ENCODE results near the gene STX17. TPM values are rescaled to one million over a fixed set of nuclear protein-coding genes. Genes with fewer than 3 reads are reported as not detected.
A peak's percentile ranks its signal among the peaks of the same experiment; 100 is the strongest.

STX17 gene
- polyA plus RNA-seq, 6 donors from 2014 or later = 9.4 to 26.9 (median 21.8) TPM

- peaks cover 3 to 9% (median 5%) of the 10 kb centered on the region in 3 donors for H3K4me1 Mint-ChIP-seq
- no peak overlapping the region for H3K4me3 Mint-ChIP-seq
- no peaks in the 10 kb centered on the region for H3K27me3 Mint-ChIP-seq
- ATAC-seq (ENCODE audit: low read depth in 2 of 2) (no peak), DNase-seq (no peak)
- H3K36me3 Mint-ChIP-seq = peaks cover 50 to 56% of the 10 kb centered on the region in 2 donors
- peak overlapping the region in 4 of 6 donors; percentile 16 to 73 (median 54) for H3K27ac Mint-ChIP-seq
- peaks cover 3 to 14% (median 6%) of the 10 kb centered on the region in 7 donors for H3K9me3 Mint-ChIP-seq
These were observed 92.4 kb downstream of the STX17 start for GRCh38 chr9:99998866-99999265.

GRCh38 chr9:99999797-100000196 is 93.3 kb downstream of the STX17 start:
- no peak for DNase-seq
- H3K36me3 Mint-ChIP-seq = peaks cover 55 to 56% of the 10 kb centered on the region in 2 donors
- peaks cover 0 to 6% (median 3%) of the 10 kb centered on the region in 7 donors for H3K9me3 Mint-ChIP-seq
- H3K4me1 Mint-ChIP-seq = peaks cover 2 to 10% (median 2%) of the 10 kb centered on the region in 3 donors
- H3K27me3 Mint-ChIP-seq = no peaks in the 10 kb centered on the region
- H3K4me3 Mint-ChIP-seq = no peak overlapping the region
- peak overlapping the region in 2 of 6 donors; percentile 51 to 86 for H3K27ac Mint-ChIP-seq
- no peak for ATAC-seq (ENCODE audit: low read depth in 2 of 2)

- DNase-seq = peak; percentile 37
- Mint-ChIP-seq H3K4me3 (no peak overlapping the region), H3K4me1 (peaks cover 0 to 8% (median 6%) of the 10 kb centered on the region in 3 donors), H3K27me3 (no peaks in the 10 kb centered on the region), H3K36me3 (peaks cover 24 to 48% of the 10 kb centered on the region in 2 donors), H3K27ac (no peak overlapping the region), H3K9me3 (peaks cover 2 to 9% (median 6%) of the 10 kb centered on the region in 7 donors)
- peak; percentile 38 to 53 for ATAC-seq (ENCODE audit: low read depth in 2 of 2)
These were observed 104.7 kb downstream of the STX17 start for GRCh38 chr9:100011062-100011681.

GRCh38 chr9:100012279-100012678 is 105.8 kb downstream of the STX17 start:
- peaks cover 21 to 40% of the 10 kb centered on the region in 2 donors for H3K36me3 Mint-ChIP-seq
- ATAC-seq (ENCODE audit: low read depth in 2 of 2) (no peak), DNase-seq (no peak)
- H3K27me3 Mint-ChIP-seq = no peaks in the 10 kb centered on the region
- H3K4me3 Mint-ChIP-seq = no peak overlapping the region
- peaks cover 0 to 8% (median 6%) of the 10 kb centered on the region in 3 donors for H3K4me1 Mint-ChIP-seq
- H3K9me3 Mint-ChIP-seq = peaks cover 2 to 9% (median 6%) of the 10 kb centered on the region in 7 donors
- H3K27ac Mint-ChIP-seq = peak overlapping the region in 2 of 6 donors; percentile 44 to 53

- Mint-ChIP-seq H3K9me3 (peaks cover 2 to 9% (median 6%) of the 10 kb centered on the region in 7 donors), H3K36me3 (peaks cover 17 to 42% of the 10 kb centered on the region in 2 donors), H3K4me3 (no peak overlapping the region), H3K4me1 (peaks cover 0 to 8% (median 6%) of the 10 kb centered on the region in 3 donors), H3K27ac (no peak overlapping the region), H3K27me3 (no peaks in the 10 kb centered on the region)
- no peak for DNase-seq
- no peak for ATAC-seq (ENCODE audit: low read depth in 2 of 2)
These were observed 107.1 kb downstream of the STX17 start for GRCh38 chr9:100013573-100013972.

DNA sequence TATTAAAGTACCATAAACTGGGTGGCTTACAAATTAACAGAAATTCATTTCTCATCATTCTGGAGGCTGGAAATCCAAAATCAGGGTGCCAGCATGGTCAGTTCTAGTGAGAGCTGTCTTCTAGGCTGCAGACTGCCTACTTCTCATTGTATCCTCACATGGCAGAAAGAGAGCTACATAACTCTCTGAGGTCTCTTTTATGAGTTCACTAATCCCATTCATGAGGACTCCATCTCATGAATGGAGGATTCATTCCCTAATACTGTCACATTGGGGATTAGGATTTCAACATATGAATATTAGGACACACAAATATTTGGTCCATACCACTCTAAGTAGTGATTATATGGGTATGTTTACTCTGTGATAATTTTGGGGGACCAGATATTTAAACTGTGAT is 108.4 kb downstream of the STX17 start:
- ATAC-seq (ENCODE audit: low read depth in 2 of 2) (no peak), DNase-seq (no peak)
- H3K4me3 Mint-ChIP-seq = no peak overlapping the region
- H3K36me3 Mint-ChIP-seq = peaks cover 21 to 54% of the 10 kb centered on the region in 2 donors
- peaks cover 2 to 9% (median 6%) of the 10 kb centered on the region in 7 donors for H3K9me3 Mint-ChIP-seq
- H3K27me3 Mint-ChIP-seq = no peaks in the 10 kb centered on the region
- H3K27ac Mint-ChIP-seq = no peak overlapping the region
- peaks cover under 1 to 5% (median under 1%) of the 10 kb centered on the region in 3 donors for H3K4me1 Mint-ChIP-seq

DNA sequence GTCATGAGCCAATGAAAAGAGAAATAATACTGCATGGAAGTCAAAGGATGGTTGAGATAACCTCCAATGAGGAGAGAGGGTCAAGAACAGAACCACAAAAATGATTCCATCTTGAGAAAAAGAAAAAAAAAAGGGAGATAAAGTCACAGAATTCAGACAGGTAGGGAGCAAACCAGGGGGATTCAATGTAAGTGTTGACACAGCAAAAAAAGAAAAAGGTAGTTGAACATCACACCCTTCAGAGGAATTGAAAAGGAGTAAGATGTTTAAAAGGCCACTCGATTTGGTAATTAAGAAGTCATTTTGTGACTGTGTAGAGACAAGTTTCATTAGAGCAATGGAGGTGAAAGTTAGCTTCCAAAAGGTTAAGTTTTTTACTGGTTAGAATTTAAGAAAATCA is 113.1 kb downstream of the STX17 start:
- no peak for ATAC-seq (ENCODE audit: low read depth in 2 of 2)
- Mint-ChIP-seq H3K27ac (peak overlapping the region in 5 of 6 donors; percentile 11 to 81 (median 48)), H3K36me3 (peaks cover 15 to 39% of the 10 kb centered on the region in 2 donors), H3K4me1 (peaks cover 0 to 5% (median 0%) of the 10 kb centered on the region in 3 donors), H3K9me3 (no peaks in the 10 kb centered on the region), H3K4me3 (no peak overlapping the region), H3K27me3 (no peaks in the 10 kb centered on the region)
- no peak for DNase-seq

Other genes with a start within 250 kb of the STX17 start
- 1 to 10 TPM; 1.3 to 5.2 (median 2.5) TPM for gene NR4A3, start 84.8 kb upstream of the STX17 start, polyA plus RNA-seq (ENCODE audit: low read depth in 6 of 6)
- 10 to 100 TPM; 71.9 to 88.2 (median 76.9) TPM for gene ERP44, start 192.3 kb downstream of the STX17 start, polyA plus RNA-seq (ENCODE audit: low read depth in 6 of 6)
- 10 to 100 TPM in 3 of 6 donors, 1 to 10 TPM in 3; 1.5 to 14.5 (median 10.0) TPM for gene INVS, start 192.6 kb downstream of the STX17 start, polyA plus RNA-seq (ENCODE audit: low read depth in 6 of 6)

Data from naive B cell (primary cell).